Activated B cell treated with CpG ODN at 0.5 μM for 24 hours (primary cell): ENCODE measurements around the gene RIN3. TPM values are rescaled to one million over a fixed set of nuclear protein-coding genes. Genes with fewer than 3 reads are reported as not detected.

ENCODE experiments used
- ATAC-seq: fragments of 200-7000 bp; cut with Tn5 transposase; one replicate; pipeline ENCODE4 v1.10.0; 2021; ENCODE audit warnings: low read depth, mild to moderate bottlenecking, moderate library complexity
- CTCF ChIA-PET: fragments of 350-600 bp; sonication (Branson Sonifier 250); formaldehyde crosslinking; loops from one replicate; lab custom pipeline; 2021; ENCODE audit warnings: antibody characterized with exemption; lab: Charles Lee
- POLR2A ChIA-PET: fragments of 350-600 bp; sonication (Branson Sonifier 250); formaldehyde crosslinking; loops from one replicate; lab custom pipeline; 2021; ENCODE audit warnings: antibody characterized with exemption; lab: Charles Lee
- DNase-seq: peaks from one replicate; pipeline ENCODE4 v3.0.0; 2022
- H3K27ac Mint-ChIP-seq: one replicate; pipeline ENCODE4 v1.8.0; 2020; ENCODE audit warnings: mixed read lengths
- H3K27me3 Mint-ChIP-seq: one replicate; pipeline ENCODE4 v1.8.0; 2021; ENCODE audit warnings: mixed read lengths
- H3K36me3 Mint-ChIP-seq: one replicate; pipeline ENCODE4 v1.8.0; 2021; ENCODE audit warnings: low read depth, mixed read lengths
- H3K4me1 Mint-ChIP-seq: one replicate; pipeline ENCODE4 v1.8.0; 2021; ENCODE audit warnings: mixed read lengths
- H3K4me3 Mint-ChIP-seq: one replicate; pipeline ENCODE4 v1.8.0; 2020; ENCODE audit warnings: mild to moderate bottlenecking, mixed read lengths
- H3K9me3 Mint-ChIP-seq: one replicate; pipeline ENCODE4 v1.8.0; 2020; ENCODE audit warnings: mixed read lengths
- intact Hi-C: fragments of 100-400 bp; cut with micrococcal nuclease; formaldehyde crosslinking; loops from one replicate; pipeline ENCODE4 v1.15.1; 2024
- total RNA-seq: library from RNA; stranded (reverse); gene quantifications from 2 replicates; pipeline ENCODE4 v1.2.3, GENCODE V29; 2022
- TF ChIP-seq, protein P1 (sequence below): fragments of 200-600 bp; IDR thresholded peaks from one replicate; pipeline ENCODE4 v1.8.0; 2022; ENCODE audit warnings: antibody characterized with exemption, mild to moderate bottlenecking

RIN3 gene
- total RNA-seq, 1 donor from 2014 or later = 62.6 TPM

DNA sequence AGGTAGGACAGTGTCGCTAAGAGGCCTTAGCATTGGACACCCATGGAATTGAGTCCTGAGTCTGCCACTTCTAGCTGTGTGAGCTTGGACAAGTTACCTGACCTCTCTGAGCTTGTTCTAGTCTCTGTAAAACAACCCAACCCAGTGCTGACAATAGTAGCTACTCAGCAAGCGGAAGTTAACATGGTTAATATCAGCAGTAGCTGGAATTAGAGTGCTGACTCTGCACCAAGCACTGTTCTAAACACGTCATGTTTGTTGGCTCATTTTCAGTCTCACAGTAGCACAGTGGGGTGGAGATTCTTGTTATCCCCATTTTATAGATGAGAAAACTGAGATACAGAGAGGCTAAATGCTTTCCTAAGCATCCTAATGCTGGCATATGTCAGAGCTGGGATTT lies 47.5 kb upstream of the RIN3 start:
- Mint-ChIP-seq H3K4me3 (no peak overlapping the region), H3K27ac (no peak overlapping the region), H3K4me1 (peaks cover 5% of the 10 kb centered on the region), H3K27me3 (peaks cover 8% of the 10 kb centered on the region), H3K9me3 (peaks cover 7% of the 10 kb centered on the region), H3K36me3 (peaks cover 2% of the 10 kb centered on the region)
- intact Hi-C loops = no loop called here
- TF ChIP-seq, protein P1, sequence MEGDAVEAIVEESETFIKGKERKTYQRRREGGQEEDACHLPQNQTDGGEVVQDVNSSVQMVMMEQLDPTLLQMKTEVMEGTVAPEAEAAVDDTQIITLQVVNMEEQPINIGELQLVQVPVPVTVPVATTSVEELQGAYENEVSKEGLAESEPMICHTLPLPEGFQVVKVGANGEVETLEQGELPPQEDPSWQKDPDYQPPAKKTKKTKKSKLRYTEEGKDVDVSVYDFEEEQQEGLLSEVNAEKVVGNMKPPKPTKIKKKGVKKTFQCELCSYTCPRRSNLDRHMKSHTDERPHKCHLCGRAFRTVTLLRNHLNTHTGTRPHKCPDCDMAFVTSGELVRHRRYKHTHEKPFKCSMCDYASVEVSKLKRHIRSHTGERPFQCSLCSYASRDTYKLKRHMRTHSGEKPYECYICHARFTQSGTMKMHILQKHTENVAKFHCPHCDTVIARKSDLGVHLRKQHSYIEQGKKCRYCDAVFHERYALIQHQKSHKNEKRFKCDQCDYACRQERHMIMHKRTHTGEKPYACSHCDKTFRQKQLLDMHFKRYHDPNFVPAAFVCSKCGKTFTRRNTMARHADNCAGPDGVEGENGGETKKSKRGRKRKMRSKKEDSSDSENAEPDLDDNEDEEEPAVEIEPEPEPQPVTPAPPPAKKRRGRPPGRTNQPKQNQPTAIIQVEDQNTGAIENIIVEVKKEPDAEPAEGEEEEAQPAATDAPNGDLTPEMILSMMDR = no peak
- DNase-seq (no peak), ATAC-seq (no peak)
- ChIA-PET CTCF (interaction anchor here (0.7 to 1.1 kb wide), 2 partner anchors 8 to 16 kb away, joined by 3 read pairs; no protein-coding TSS in a partner anchor), POLR2A (no interaction called here)

DNA sequence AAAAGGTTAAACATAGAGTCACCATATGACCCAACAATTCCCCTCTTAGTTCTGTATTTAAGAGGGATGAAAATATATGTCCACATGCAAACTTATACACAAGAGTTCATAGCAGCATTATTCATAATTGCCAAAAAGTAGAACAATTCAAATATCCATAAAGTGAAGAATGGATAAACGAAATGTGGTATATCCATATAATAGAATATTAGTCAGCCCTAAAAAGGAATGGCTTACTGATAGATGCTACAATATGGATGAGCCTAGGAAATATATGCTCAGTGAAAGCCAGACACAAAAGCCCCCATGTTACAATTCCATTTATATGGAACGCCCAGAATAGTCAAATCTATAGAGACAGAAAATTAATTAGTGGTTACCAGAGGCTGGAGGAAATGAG lies 44.1 kb upstream of the RIN3 start:
- H3K27me3 Mint-ChIP-seq = no peaks in the 10 kb centered on the region
- peaks cover 7% of the 10 kb centered on the region for H3K9me3 Mint-ChIP-seq
- ChIA-PET POLR2A (no interaction called here), CTCF (no interaction called here)
- TF ChIP-seq, protein P1 = no peak
- ATAC-seq (no peak), DNase-seq (no peak)
- intact Hi-C loops = no loop called here
- peaks cover 2% of the 10 kb centered on the region for H3K36me3 Mint-ChIP-seq
- no peak overlapping the region for H3K27ac Mint-ChIP-seq
- H3K4me3 Mint-ChIP-seq = no peak overlapping the region
- peaks cover 3% of the 10 kb centered on the region for H3K4me1 Mint-ChIP-seq

DNA sequence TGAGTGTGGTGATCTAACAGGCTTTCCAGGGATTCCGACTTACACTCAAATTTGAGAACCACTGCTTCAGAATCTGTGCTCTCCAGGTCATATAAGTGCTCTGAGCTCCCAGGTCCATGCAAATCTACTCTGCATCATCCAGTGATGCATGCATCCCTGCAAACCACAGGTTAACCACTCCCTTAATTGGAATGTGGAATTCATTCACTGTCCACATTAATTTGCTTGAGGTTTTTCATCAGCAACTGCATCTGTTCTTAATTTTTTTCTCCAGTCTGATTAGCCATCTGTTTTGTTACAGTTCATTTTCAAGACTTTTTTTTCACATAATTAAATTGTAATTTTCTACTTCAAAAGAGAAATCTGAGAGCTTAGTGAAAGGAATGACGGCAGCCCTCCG lies 43.4 kb upstream of the RIN3 start:
- CTCF ChIA-PET = no interaction called here
- ATAC-seq = no peak
- H3K4me3 Mint-ChIP-seq = no peak overlapping the region
- H3K36me3 Mint-ChIP-seq = peaks cover 2% of the 10 kb centered on the region
- H3K27ac Mint-ChIP-seq = no peak overlapping the region
- H3K9me3 Mint-ChIP-seq = peaks cover 7% of the 10 kb centered on the region
- POLR2A ChIA-PET = no interaction called here
- no peaks in the 10 kb centered on the region for H3K27me3 Mint-ChIP-seq
- H3K4me1 Mint-ChIP-seq = peaks cover 3% of the 10 kb centered on the region
- DNase-seq = no peak
- TF ChIP-seq, protein P1 = no peak
- intact Hi-C loops = no loop called here

DNA sequence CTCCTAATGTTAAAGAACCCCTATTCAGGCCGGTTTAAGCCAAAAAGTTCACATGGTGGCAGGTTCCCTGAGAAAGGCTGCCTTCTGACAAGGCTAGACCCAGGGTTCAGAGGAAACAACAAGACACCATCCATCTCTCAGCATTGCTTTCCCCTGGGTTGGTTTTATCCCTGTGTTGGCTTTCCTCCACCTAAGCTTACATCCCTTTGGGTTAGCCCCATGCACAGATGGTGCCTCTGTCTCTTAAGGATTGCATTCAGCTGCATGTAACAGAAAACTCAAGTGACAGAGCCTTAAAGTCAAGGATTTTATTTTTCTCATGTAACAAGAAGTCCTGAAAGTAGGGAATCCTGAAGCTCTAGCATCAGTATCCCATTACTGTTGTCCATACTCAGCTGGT lies 42.8 kb upstream of the RIN3 start:
- Mint-ChIP-seq H3K4me1 (peaks cover 3% of the 10 kb centered on the region), H3K36me3 (peaks cover 2% of the 10 kb centered on the region), H3K27ac (no peak overlapping the region), H3K27me3 (no peaks in the 10 kb centered on the region), H3K9me3 (peaks cover 7% of the 10 kb centered on the region), H3K4me3 (no peak overlapping the region)
- ATAC-seq (no peak), DNase-seq (no peak)
- TF ChIP-seq, protein P1 = no peak
- intact Hi-C loops = no loop called here
- POLR2A ChIA-PET = no interaction called here
- CTCF ChIA-PET = no interaction called here

DNA sequence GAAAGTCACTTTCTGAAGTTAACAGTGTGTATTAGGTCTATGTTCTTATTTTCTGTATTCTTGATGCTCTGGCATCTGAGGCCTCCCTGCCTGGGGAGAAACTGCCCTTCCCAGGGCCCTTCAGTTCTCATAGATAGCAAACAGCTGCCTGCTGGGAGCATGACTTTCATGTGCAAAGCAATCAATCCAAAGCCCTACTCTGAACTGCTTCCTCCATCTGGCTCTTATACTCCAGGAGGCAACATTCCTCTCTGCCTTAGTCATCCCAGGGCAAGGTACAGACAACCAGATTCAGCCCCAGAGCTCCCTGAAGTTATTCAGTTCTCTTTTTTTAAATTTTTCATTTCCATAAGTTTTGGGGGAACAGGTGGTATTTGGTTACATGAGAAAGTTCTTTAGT lies 41.7 kb upstream of the RIN3 start:
- TF ChIP-seq, protein P1 = no peak
- DNase-seq = no peak
- peaks cover 3% of the 10 kb centered on the region for H3K4me1 Mint-ChIP-seq
- intact Hi-C loops = no loop called here
- ChIA-PET POLR2A (no interaction called here), CTCF (no interaction called here)
- H3K36me3 Mint-ChIP-seq = peaks cover 2% of the 10 kb centered on the region
- no peak overlapping the region for H3K27ac Mint-ChIP-seq
- H3K27me3 Mint-ChIP-seq = no peaks in the 10 kb centered on the region
- ATAC-seq = no peak
- H3K4me3 Mint-ChIP-seq = no peak overlapping the region
- H3K9me3 Mint-ChIP-seq = peaks cover 6% of the 10 kb centered on the region
